ENCODE results near the gene S100A13. TPM values are rescaled to one million over a fixed set of nuclear protein-coding genes. Genes with fewer than 3 reads are reported as not detected.
"Not testable (repeated sequence)": the region's sequence is repeated elsewhere in the genome, so short reads cannot be mapped to it uniquely, and the experiment has no call there.

S100A13 gene
- total RNA-seq, 1 donor from 2014 or later, result 91.7 TPM

- no peak for DNase-seq
Measured at GRCh38 chr1:153647346-153647714, 20.0 kb upstream of the S100A13 start.

GRCh38 chr1:153646672-153647345 lies 19.5 kb upstream of the S100A13 start:
- DNase-seq, result no peak

GRCh38 chr1:153643816-153644215 lies 16.5 kb upstream of the S100A13 start:
- DNase-seq, result no peak

DNA sequence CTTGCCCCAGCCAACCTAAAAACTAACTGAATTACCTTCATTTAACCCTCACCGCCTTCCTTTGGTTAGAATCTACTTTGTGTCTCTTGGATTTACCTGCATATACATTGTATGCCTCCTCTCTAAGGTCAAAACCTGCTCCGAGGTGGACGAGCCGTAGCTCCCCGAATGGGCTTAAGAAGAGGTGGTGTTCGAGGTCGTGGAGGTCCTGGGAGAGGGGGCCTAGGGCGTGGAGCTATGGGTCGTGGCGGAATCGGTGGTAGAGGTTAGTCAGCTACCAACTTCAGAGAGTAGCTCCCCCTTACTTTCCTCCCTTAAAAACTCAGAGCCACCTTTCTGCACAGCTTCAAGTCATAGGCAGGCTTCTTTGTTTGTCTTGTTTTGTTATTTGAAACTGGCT lies 15.8 kb upstream of the S100A13 start:
- DNase-seq, result no peak

GRCh38 chr1:153642161-153642560 lies 14.9 kb upstream of the S100A13 start:
- no peak for DNase-seq

DNA sequence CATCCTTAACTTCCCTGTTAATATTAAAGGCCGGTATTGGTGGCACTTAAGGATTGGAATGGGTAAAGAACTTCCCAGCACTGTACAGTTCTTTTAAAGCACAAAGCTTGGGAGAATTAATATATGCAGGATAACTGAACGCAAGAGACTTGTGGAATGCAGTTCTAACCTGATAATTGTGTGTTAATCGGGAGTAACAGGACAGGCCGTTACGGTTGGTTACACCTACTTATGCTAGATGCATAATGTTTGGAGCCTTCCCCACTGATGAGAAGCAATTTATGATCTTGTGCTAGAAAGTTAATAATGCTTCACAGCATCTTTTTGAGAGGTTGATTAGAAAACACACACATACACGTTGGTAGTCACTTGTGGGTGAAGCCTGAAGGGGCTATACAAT lies 13.6 kb upstream of the S100A13 start:
- DNase-seq, result no peak

GRCh38 chr1:153640213-153640612 lies 12.9 kb upstream of the S100A13 start:
- not testable (repeated sequence) for DNase-seq

GRCh38 chr1:153639280-153639679 lies 12.0 kb upstream of the S100A13 start:
- no peak for DNase-seq

DNA sequence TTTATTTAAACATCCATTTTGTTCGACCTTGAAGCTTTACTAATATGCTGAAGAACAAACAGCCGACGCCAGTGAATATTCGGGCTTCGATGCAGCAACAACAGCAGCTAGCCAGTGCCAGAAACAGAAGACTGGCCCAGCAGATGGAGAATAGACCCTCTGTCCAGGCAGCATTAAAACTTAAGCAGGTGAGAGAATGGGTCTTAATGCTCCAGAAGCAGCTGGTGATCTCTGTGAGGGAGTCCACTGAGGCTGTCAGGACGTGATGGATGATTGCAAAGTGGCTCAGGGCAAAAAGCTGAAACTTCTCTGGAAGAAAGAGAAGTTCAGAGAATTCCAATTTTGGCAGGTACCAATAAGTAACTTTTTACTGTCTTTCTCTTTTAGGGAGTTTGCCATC lies 11.0 kb upstream of the S100A13 start:
- no peak for DNase-seq

GRCh38 chr1:153636312-153636711 lies 9.0 kb upstream of the S100A13 start:
- no peak for DNase-seq

DNA sequence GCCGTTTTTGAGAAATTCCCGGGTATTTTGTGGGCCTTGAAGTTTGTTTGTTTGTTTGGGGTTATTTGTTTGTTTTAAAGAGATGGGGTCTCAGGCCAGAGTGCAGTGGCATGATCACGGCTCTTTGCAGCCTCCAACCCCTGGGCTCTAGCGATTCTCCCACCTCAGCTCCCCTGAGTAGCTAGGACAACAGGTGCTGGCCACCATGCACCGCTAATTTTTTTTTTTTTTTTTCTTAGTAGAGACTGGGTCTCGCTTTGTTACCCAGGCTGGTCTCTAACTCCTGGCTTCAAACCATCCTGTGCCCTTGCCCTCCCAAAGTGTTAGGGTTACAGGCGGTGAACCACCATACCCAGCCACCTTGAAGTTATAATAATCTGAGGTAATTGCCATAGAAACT lies 8.6 kb upstream of the S100A13 start:
- DNase-seq, result no peak

GRCh38 chr1:153633754-153634665 lies 6.7 kb upstream of the S100A13 start, which contains the start of gene CHTOP:
Gene CHTOP (plus strand): TSS chr1:153634066. CDS start chr1:153636589, 2,523 bp downstream.
- peak; percentile 100 for DNase-seq

DNA sequence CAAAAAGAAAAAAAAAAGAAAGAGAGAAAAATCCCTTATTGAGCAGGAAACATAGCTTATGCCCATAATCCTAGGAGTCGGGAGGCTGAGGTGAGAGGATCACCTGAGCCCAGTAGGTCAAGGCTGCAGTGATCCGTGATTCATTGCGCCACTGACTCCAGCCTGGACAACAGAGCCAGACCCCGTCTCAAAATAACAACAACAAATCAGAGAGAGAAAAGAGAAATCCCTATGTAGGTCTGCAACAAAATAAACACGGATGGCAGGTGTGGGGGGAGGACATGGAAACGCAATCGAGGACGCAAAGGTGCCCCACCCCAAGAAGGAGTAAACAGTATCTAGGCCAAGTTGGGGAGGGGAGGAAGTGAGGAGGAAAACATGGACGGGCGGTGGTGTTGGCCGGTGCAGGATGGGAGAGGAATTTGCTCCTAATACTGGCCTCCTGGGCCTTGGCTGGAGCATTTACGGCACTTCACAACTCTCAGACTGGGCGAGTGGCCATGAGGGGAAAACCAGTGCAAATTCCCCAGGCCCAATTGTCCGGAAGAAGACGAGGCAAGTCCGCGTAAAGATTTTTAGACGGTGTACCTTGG lies 6.0 kb upstream of the S100A13 start:
- no peak for DNase-seq

DNA sequence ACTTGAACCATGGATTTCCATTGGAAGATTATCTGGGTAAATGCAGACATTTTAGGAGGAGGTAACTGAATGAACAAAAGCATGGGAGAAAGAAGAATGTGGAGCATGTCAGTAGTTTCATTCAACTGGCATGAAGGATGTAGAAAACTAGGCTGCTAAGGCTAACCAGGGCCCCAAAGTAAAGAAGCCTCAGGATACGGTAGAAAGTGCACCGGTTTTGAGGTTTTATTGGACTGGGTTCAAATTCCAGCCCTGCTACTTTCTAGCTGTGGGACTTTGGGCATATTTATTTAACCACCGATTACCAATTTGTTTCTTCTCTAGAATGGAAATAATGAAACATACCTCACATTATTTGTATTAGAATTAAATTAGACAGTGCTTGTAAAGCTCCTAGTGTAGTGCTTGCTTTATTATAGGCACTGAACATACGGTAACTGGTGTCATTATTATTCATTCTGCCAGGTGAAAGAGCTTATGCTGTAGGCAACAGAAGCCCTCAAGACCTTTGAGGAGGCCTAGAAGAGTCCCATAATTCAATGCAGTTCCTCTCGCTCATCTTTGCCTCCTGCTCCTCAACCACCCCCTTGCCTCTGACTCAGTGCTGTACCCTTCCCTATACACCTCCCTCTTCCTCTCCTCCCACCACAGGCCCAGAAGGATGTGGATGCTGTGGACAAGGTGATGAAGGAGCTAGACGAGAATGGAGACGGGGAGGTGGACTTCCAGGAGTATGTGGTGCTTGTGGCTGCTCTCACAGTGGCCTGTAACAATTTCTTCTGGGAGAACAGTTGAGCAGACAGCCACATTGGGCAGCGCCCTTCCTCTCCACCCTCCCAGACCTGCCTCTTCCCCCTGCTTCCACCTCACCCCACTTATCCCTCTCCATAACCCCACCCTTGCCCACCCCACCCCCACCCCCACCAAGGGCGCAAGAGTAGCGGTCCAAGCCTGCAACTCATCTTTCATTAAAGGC lies 4.0 kb upstream of the S100A13 start:
- DNase-seq, result no peak

GRCh38 chr1:153630384-153630783 lies 3.1 kb upstream of the S100A13 start:
- DNase-seq, result no peak

- no peak for DNase-seq
Measured at GRCh38 chr1:153629971-153630370, 2.7 kb upstream of the S100A13 start.

DNA sequence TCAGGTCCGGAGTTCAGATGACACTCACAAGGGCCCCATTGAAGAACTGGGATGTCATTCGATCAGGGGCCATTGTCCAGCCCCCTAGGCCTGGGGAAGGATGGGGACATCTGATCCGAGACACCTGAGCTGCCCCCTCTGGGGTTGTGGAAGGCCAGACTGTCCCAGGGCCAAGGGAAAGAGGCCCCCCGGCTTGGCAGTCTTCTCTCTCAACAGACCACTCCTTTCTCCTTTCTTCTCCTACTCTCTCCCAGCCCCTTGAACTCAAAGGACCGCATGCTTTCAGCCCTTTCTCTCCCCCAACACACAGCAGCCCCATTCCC lies 2.0 kb upstream of the S100A13 start:
- DNase-seq, result no peak

DNA sequence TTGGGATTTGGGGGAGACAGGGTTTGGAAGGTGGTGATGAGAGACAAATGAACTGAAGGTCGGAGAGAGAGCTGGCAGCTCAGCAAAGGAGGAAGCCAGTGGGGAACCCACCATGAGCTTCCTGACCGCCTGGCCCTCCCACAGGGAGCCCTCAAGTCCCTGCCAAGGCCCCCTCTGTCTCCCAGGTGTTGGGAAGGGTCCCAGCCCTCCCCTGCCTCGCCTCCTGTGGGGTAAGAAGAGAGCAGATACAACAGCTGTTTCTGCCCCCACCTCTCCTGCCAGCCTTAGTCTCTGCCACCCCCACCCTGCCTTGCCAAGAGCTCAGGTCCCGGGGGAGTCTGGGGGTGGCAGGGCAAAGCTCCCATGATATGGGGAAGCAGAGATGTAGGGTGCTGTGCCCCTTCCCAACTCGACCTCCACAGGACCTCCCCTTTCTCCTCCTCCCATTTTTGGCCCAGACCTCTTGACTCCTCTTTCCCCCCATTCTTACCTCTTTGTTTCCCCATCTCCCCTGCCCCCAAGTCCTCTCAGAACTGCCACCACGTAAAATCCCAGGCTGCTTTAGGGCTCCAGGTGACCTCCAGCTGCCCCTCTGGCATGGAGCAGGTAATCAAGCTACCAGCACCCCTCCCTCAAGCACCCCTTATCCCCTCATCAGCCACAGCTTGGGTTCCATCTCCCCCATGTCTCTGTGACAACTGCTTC lies 1.5 kb upstream of the S100A13 start:
- no peak for DNase-seq

DNA sequence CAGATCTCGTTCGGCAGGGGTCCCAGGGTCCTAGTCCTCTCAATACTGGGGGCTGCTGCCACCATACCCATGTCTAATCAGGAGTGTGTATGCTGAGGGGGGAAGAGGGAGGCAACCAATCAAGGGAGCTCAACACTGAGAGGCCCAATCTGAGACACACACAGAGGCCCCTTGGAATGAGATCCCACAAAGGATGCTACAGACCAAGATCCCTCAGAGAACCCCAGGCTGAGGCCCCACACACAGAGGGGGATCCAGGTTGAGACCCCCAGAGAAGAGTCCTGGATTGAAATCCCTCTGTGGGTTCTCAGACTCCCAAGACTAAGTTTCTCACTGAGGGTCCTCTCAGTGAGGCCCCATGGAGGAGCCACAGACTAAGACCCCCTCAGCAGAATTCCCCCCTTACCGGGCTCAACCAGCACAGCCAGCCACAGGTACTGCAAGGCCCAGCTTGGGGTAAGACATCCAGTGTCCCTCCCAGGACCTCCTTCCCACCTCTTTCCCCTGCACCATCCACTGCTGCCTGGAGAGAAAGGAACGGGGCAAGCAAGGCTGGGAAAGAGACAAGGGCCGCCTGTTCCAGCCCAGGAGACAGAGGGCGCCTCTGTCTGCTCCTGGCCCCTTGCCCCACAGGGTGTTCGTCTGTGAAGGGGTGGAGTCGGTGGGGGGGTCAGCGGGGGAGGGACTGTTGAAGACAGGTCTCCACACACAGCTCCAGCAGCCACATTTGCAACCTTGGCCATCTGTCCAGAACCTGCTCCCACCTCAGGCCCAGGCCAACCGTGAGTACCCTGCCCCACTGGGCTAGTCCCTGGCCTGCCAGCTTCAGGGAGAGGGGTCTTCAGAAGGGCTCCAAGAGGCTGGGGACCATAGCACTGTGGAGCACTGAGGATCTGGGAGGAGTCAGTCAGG lies 666 bp upstream of the S100A13 start, which contains the start of gene S100A1:
Gene S100A1, plus strand, starts transcription at position 720 of the 912 bp plus-strand sequence. CDS start 2,088 bp downstream, outside the sequence.
- DNase-seq, result no peak

DNA sequence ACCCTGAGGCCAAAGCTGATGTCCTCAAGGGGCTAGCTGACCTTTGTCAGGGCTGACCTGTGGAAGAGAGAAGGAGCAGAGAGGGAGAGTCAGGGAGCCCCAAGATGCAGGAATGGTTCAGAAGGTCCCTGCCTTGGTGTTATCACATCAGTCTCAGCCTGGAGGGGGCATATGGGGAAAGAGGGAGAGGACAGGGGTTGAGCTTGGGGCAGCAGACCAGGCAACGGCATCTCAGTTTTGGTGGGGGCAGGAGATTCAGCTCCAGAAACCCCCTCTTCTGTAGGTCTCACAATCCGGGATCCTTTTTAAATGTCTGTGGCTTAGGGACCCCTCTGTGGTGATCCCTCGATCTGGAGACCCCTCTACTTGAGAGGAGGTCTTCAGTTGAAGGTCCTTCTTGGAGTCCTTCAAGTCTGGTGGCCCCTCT lies 815 bp downstream of the S100A13 start:
- no peak for DNase-seq
